ENCODE results near the gene PTPN20.

GRCh38 chr10:47046321-47047126 is 135.3 kb downstream of the PTPN20 start:
- TF ChIP-seq POLR2AphosphoS5 (IDR thresholded peaks at IDR 0.05; ENCODE audit: borderline replicate concordance, low read depth, low read length) (no peak), EZH2 (IDR thresholded peaks at IDR 0.05) (no peak)
